ENCODE measurements around the gene RAB19. TPM values are rescaled to one million over a fixed set of nuclear protein-coding genes. Genes with fewer than 3 reads are reported as not detected.

Gene RAB19
- total and polyA plus RNA-seq, 9 of the 15 experiments (the other 6 are each of a cell fraction or from before 2014, with no cell fraction given), result not detected

DNA sequence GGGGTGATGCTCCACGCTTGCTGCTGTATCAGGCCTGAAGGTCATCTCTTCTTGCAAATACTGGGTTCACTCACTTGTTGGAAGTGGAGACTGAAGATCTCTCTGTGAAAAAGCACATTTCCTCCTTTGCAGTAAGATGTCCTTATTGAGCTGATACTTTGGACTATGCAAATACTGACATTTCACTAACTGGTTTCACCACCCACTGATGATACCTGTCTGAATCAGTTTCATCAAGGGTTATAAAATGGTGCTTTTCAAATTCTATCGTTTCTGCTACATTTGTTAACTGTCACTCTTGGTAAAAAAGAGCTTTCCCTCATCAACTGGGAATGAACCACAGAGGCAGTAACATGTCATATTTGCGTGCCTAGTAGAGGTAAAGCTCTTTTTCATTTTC, 35.5 kb downstream of the RAB19 start:
- Histone ChIP-seq H3K9me3 (replicated peaks; ENCODE audit: control insufficient read depth, insufficient read depth, low read depth, low read length) (no peaks in the 10 kb centered on the region), H3K4me1 (replicated peaks in 1 of 2; ENCODE audit: control insufficient read depth in 2 of 2, insufficient read depth in 2 of 2, low read length in 2 of 2) (peaks cover 2 to 12% of the 10 kb centered on the region in 2 experiments; a peak in 4 of 5 replicates), H3K27ac (ENCODE audit: extremely low read depth, low read depth, low read length) (no peak overlapping the region), H4K20me1 (replicated peaks; ENCODE audit: control insufficient read depth, insufficient read depth, low read length) (no peaks in the 10 kb centered on the region), H2AFZ (ENCODE audit: low read depth, low read length) (no peak overlapping the region), H3K4me2 (ENCODE audit: insufficient read depth, low read length) (no peak overlapping the region), H3K9me1 (ENCODE audit: control insufficient read depth, insufficient read depth, low read length) (no peaks in the 10 kb centered on the region), H3K79me2 (ENCODE audit: control insufficient read depth, insufficient read depth, low read length) (no peaks in the 10 kb centered on the region), H3K36me3 (ENCODE audit: control insufficient read depth, insufficient read depth, low read length) (no peaks in the 10 kb centered on the region), H3K27me3 (ENCODE audit: control insufficient read depth in 2 of 2, insufficient read depth in 2 of 2, low read length in 2 of 2) (peaks cover 5 to 9% of the 10 kb centered on the region in 2 experiments), H3K9ac (ENCODE audit: insufficient read depth in 1 of 2, low read depth in 2 of 2, low read length in 2 of 2) (no peak overlapping the region), H3K4me3 (no peak overlapping the region)
- 9% methylated on average over 3 of the region's 3 CpGs for WGBS (ENCODE audit: insufficient coverage, low coverage, missing lambda C conversion rate)
- no peak for ATAC-seq
- intact Hi-C loops (cut with micrococcal nuclease) (no loop called here), in situ Hi-C loops (cut with MboI) (no loop called here)
- ChIA-PET CTCF (ENCODE audit: low intra/inter-chr PET ratio) (no interaction called here), POLR2A (interaction anchor here (0.6 to 1.5 kb wide), 2 partner anchors 9 to 14 kb away, joined by 3 to 5 read pairs; no protein-coding TSS in a partner anchor)
- no peak for FAIRE-seq
- BruUV-seq (replicated peaks), result no TSS peak
- no peak for TF ChIP-seq TAF9B (IDR thresholded peaks at IDR 0.05; ENCODE audit: partially characterized antibody)
- no peak for TF ChIP-seq NUFIP1 (IDR thresholded peaks at IDR 0.05; ENCODE audit: partially characterized antibody)
- TF ChIP-seq MEF2A (IDR thresholded peaks at IDR 0.05; ENCODE audit: control insufficient read depth, low read depth, low read length), result no peak
- TF ChIP-seq ZNF316 (IDR thresholded peaks at IDR 0.05), result no peak
- no peak for TF ChIP-seq ZNF274 (IDR thresholded peaks at IDR 0.05; ENCODE audit: borderline replicate concordance, low read depth, low read length)
- no peak for TF ChIP-seq IFI16 (CRISPR knock-in tag; IDR thresholded peaks at IDR 0.05)
- no peak for TF ChIP-seq ZNF696 (CRISPR knock-in tag; conservative IDR thresholded peaks at IDR 0.05)
- TF ChIP-seq CREB3 (tag; conservative IDR thresholded peaks at IDR 0.05; ENCODE audit: low read depth), result no peak
- no peak for TF ChIP-seq MTA1 (IDR thresholded peaks at IDR 0.05; ENCODE audit: borderline replicate concordance)
- TF ChIP-seq ZNF212 (CRISPR knock-in tag; IDR thresholded peaks at IDR 0.05), result no peak
- TF ChIP-seq CSDE1 (IDR thresholded peaks at IDR 0.05), result no peak
- TF ChIP-seq, protein P1, sequence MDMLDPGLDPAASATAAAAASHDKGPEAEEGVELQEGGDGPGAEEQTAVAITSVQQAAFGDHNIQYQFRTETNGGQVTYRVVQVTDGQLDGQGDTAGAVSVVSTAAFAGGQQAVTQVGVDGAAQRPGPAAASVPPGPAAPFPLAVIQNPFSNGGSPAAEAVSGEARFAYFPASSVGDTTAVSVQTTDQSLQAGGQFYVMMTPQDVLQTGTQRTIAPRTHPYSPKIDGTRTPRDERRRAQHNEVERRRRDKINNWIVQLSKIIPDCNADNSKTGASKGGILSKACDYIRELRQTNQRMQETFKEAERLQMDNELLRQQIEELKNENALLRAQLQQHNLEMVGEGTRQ (CRISPR knock-in tag; IDR thresholded peaks at IDR 0.05), result no peak
- no peak for TF ChIP-seq MYNN (IDR thresholded peaks at IDR 0.05)
- no peak for TF ChIP-seq MYNN (CRISPR knock-in tag; IDR thresholded peaks at IDR 0.05)
- no peak for TF ChIP-seq FOSL1 (tag; conservative IDR thresholded peaks at IDR 0.05)
- no peak for TF ChIP-seq PHF21A (IDR thresholded peaks at IDR 0.05; ENCODE audit: borderline replicate concordance, low read depth)
- TF ChIP-seq MEIS2 (IDR thresholded peaks at IDR 0.05; ENCODE audit: partially characterized antibody), result no peak
- no peak for DNase-seq (ENCODE audit: extremely low read depth in 1 of 4, low spot score in 3 of 4)
